Gastroesophageal sphincter (tissue), 3 donors: ENCODE data around the gene LIN52.

Experiments
- EP300 ChIP-seq: sonication (generic); formaldehyde crosslinking; IDR thresholded peaks from one replicate; pipeline ENCODE4 v1.6.1; 2017; ENCODE audit warnings: antibody characterized with exemption, mild to moderate bottlenecking
- POLR2A ChIP-seq, 2 donors: fragments of 450-650 bp; IDR thresholded peaks; one replicate each; pipeline ENCODE4 v1.6.1; 2017; ENCODE audit warnings: antibody characterized with exemption in 2 of 2, mild to moderate bottlenecking in 2 of 2, moderate library complexity in 1 of 2
- POLR2AphosphoS5 ChIP-seq: sonication (generic); formaldehyde crosslinking; IDR thresholded peaks from one replicate; pipeline ENCODE4 v1.6.1; 2017; ENCODE audit warnings: antibody characterized with exemption
- TF ChIP-seq, protein P1 (sequence below), 4 experiments: fragments of 200-600 bp in 2 of 4; fragments of 450-650 bp in 2 of 4; sonication (generic) in 1 of 4; IDR thresholded peaks; one replicate each; pipeline ENCODE4 v1.5.1; 2017 to 2019; ENCODE audit warnings: antibody characterized with exemption in 4 of 4, mild to moderate bottlenecking in 2 of 4, moderate library complexity in 2 of 4

DNA sequence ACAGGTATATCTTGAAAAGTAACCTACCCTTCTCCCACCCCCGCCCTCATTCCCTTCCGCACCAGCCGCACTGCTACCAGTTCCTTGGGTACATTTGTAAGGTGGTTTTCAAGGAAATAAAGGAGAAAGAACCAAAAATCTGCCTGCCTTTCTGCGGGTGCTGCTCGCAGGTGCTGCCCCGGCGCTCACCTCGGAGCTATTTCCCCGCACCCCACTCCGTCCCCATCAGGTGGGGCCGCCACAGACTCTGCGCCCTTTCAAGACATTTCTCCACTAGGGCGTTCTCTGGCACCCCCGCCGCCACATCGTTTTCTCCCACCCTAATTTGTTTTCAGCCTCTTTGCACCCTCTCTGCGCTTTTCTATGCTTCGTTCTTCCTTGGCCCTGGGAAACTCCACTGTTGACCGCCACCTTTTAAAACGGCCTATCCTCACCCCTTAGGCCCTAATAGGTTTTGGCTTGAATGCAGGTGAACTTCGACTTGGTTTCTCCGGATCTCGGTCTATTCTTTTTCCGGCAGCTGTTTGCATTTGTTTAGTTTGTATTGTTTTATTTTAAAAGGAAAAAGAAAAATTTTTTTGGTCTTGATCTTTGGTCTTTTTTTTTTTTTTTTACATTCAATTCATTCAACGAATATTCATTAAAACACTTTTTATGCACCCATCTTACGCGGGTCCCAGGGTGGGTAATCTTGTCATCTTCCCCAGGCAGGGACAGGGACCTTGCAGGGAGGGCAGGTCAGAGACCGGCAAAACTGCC lies 157.4 kb downstream of the LIN52 start:
- TF ChIP-seq, protein P1, sequence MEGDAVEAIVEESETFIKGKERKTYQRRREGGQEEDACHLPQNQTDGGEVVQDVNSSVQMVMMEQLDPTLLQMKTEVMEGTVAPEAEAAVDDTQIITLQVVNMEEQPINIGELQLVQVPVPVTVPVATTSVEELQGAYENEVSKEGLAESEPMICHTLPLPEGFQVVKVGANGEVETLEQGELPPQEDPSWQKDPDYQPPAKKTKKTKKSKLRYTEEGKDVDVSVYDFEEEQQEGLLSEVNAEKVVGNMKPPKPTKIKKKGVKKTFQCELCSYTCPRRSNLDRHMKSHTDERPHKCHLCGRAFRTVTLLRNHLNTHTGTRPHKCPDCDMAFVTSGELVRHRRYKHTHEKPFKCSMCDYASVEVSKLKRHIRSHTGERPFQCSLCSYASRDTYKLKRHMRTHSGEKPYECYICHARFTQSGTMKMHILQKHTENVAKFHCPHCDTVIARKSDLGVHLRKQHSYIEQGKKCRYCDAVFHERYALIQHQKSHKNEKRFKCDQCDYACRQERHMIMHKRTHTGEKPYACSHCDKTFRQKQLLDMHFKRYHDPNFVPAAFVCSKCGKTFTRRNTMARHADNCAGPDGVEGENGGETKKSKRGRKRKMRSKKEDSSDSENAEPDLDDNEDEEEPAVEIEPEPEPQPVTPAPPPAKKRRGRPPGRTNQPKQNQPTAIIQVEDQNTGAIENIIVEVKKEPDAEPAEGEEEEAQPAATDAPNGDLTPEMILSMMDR (IDR thresholded peaks at IDR 0.05), result no peak
- TF ChIP-seq POLR2A (IDR thresholded peaks at IDR 0.05) (no peak), EP300 (no peak), POLR2AphosphoS5 (no peak)
